Fibroblast of skin of scalp (primary cell): ENCODE measurements around the gene SLC38A3.
"Not testable (repeated sequence)": the region's sequence is repeated elsewhere in the genome, so short reads cannot be mapped to it uniquely, and the experiment has no call there.

ENCODE experiments used
- DNase-seq: peaks from one replicate; pipeline ENCODE4 v3.0.0-alpha.2; 2013

Gene SLC38A3

GRCh38 chr3:50255251-50255615 is 50.2 kb downstream of the SLC38A3 start:
- DNase-seq, result no peak

- DNase-seq, result no peak
These were observed 52.2 kb downstream of the SLC38A3 start for GRCh38 chr3:50256978-50257890.

- no peak for DNase-seq
These were observed 53.1 kb downstream of the SLC38A3 start for GRCh38 chr3:50258029-50258680.

GRCh38 chr3:50258979-50259378 is 53.9 kb downstream of the SLC38A3 start:
- DNase-seq, result no peak

GRCh38 chr3:50259432-50260026 is 54.5 kb downstream of the SLC38A3 start:
- no peak for DNase-seq

- peak; percentile 90 for DNase-seq
These were observed 55.2 kb downstream of the SLC38A3 start for GRCh38 chr3:50260027-50260941.

- DNase-seq, result peak; percentile 37
These were observed 55.9 kb downstream of the SLC38A3 start for GRCh38 chr3:50260942-50261441.

- no peak for DNase-seq
These were observed 56.4 kb downstream of the SLC38A3 start for GRCh38 chr3:50261505-50261904.

GRCh38 chr3:50262200-50262599 is 57.1 kb downstream of the SLC38A3 start:
- not testable (repeated sequence) for DNase-seq

GRCh38 chr3:50262778-50263177 is 57.7 kb downstream of the SLC38A3 start:
- no peak for DNase-seq

- no peak for DNase-seq
These were observed 58.7 kb downstream of the SLC38A3 start for GRCh38 chr3:50263478-50264382.

- peak; percentile 99 for DNase-seq
These were observed 59.4 kb downstream of the SLC38A3 start for GRCh38 chr3:50264383-50264963.

- no peak for DNase-seq
These were observed 60.0 kb downstream of the SLC38A3 start for GRCh38 chr3:50264964-50265485.

GRCh38 chr3:50265571-50265970 is 60.5 kb downstream of the SLC38A3 start:
- DNase-seq, result no peak

- no peak for DNase-seq
These were observed 60.9 kb downstream of the SLC38A3 start for GRCh38 chr3:50266017-50266416.

GRCh38 chr3:50266836-50267235 is 61.8 kb downstream of the SLC38A3 start:
- DNase-seq, result no peak

- DNase-seq, result peak; percentile 45
These were observed 62.3 kb downstream of the SLC38A3 start for GRCh38 chr3:50267280-50267913.

- DNase-seq, result no peak
These were observed 63.2 kb downstream of the SLC38A3 start for GRCh38 chr3:50268276-50268675.

GRCh38 chr3:50268703-50269451 is 63.8 kb downstream of the SLC38A3 start, which contains the start of gene SEMA3B:
Gene SEMA3B, plus strand, starts transcription at chr3:50269147. Its CDS starts 94 bp downstream, at chr3:50269241.
- peak; percentile 60 for DNase-seq
